Neural cell (in vitro differentiated cells): ENCODE data around the gene CACNA1C. TPM values are rescaled to one million over a fixed set of nuclear protein-coding genes. Genes with fewer than 3 reads are reported as not detected.

Experiments
- H2AFZ ChIP-seq: fragments of 200-600, 300-800 bp; sonication (generic), shearing (Covaris generic); 2 replicates; pipeline ENCODE4 v1.6.0; 2014; ENCODE audit warnings: low read depth, mild to moderate bottlenecking, antibody characterized with exemption, low read length, moderate library complexity
- H3F3A ChIP-seq: fragments of 200-600 bp; shearing (Covaris generic); 2 replicates; pipeline ENCODE4 v1.6.1; 2016; ENCODE audit warnings: mild to moderate bottlenecking, moderate library complexity, mixed read lengths, antibody characterized with exemption, low read length; ENCODE audit not compliant: insufficient read depth, poor library complexity, severe bottlenecking
- H3K27ac ChIP-seq: fragments of 200-600, 300-800 bp; sonication (generic), shearing (Covaris generic); 2 replicates; pipeline ENCODE4 v1.5.1; 2014; ENCODE audit warnings: mild to moderate bottlenecking, low read length, moderate library complexity
- H3K27me3 ChIP-seq: fragments of 300-800, 200-600 bp; sonication (generic), shearing (Covaris generic); 2 replicates; pipeline ENCODE4 v1.6.0; 2014; ENCODE audit warnings: mild to moderate bottlenecking, low read depth, low read length, moderate library complexity; ENCODE audit not compliant: insufficient read depth
- H3K36me3 ChIP-seq: fragments of 300-800, 200-600 bp; sonication (generic), shearing (Covaris generic); 2 replicates; pipeline ENCODE4 v1.5.1; 2014; ENCODE audit warnings: mild to moderate bottlenecking, antibody characterized with exemption, low read length, moderate library complexity; ENCODE audit not compliant: insufficient read depth
- H3K4me2 ChIP-seq: fragments of 300-800, 200-600 bp; sonication (generic), shearing (Covaris generic); 2 replicates; pipeline ENCODE4 v1.6.0; 2014; ENCODE audit warnings: mild to moderate bottlenecking, low read length
- H3K4me3 ChIP-seq: fragments of 300-800, 200-600 bp; sonication (generic), shearing (Covaris generic); 2 replicates; pipeline ENCODE4 v1.5.1; 2014; ENCODE audit warnings: mild to moderate bottlenecking, low read length, moderate library complexity
- H3K79me2 ChIP-seq: fragments of 200-600 bp; shearing (Covaris generic); replicated peaks from 2 replicates; pipeline ENCODE4 v1.6.0; 2014; ENCODE audit warnings: mild to moderate bottlenecking, low read length, moderate library complexity; ENCODE audit not compliant: insufficient read depth
- H3K9ac ChIP-seq: fragments of 300-800, 200-600 bp; sonication (generic), shearing (Covaris generic); 2 replicates; pipeline ENCODE4 v1.6.1; 2016; ENCODE audit warnings: mild to moderate bottlenecking, low read length, mixed read lengths
- H3K9me2 ChIP-seq: fragments of 200-600 bp; shearing (Covaris generic); 2 replicates; pipeline ENCODE4 v1.6.1; 2016; ENCODE audit warnings: mild to moderate bottlenecking, low read length, mixed read lengths; ENCODE audit not compliant: insufficient read depth
- H3K9me3 ChIP-seq: fragments of 200-600, 300-800 bp; sonication (generic), shearing (Covaris generic); 2 replicates; pipeline ENCODE4 v1.6.1; 2016; ENCODE audit warnings: mild to moderate bottlenecking, mixed run types, low read length, moderate library complexity, mixed read lengths
- H4K20me1 ChIP-seq: fragments of 200-600 bp; shearing (Covaris generic); 2 replicates; pipeline ENCODE4 v1.6.1; 2016; ENCODE audit warnings: mild to moderate bottlenecking, mixed run types; ENCODE audit not compliant: insufficient read depth
- EP300 ChIP-seq: fragments of 450-650 bp; conservative IDR thresholded peaks from 2 replicates; pipeline ENCODE4 v1.6.1; 2014; ENCODE audit warnings: antibody characterized with exemption, mild to moderate bottlenecking, moderate library complexity; ENCODE audit not compliant: poor library complexity, severe bottlenecking
- EZH2 ChIP-seq: fragments of 200-600, 300-800 bp; shearing (Covaris generic), sonication (generic); IDR thresholded peaks from 2 replicates; pipeline ENCODE4 v1.6.1; 2014; ENCODE audit warnings: antibody characterized with exemption, low read length, borderline replicate concordance, mild to moderate bottlenecking; ENCODE audit not compliant: insufficient read depth, poor library complexity, severe bottlenecking
- MXI1 ChIP-seq: fragments of 450-650 bp; conservative IDR thresholded peaks from 2 replicates; pipeline ENCODE4 v1.6.1; 2014; ENCODE audit warnings: antibody characterized with exemption, mild to moderate bottlenecking; ENCODE audit not compliant: poor library complexity, severe bottlenecking
- POLR2AphosphoS5 ChIP-seq: IDR thresholded peaks from 2 replicates; pipeline ENCODE4 v1.6.1; 2012
- RAD21 ChIP-seq: fragments of 450-650 bp; conservative IDR thresholded peaks from 2 replicates; pipeline ENCODE4 v1.6.1; 2014; ENCODE audit warnings: antibody characterized with exemption, mild to moderate bottlenecking, moderate library complexity
- REST ChIP-seq: IDR thresholded peaks from 2 replicates; pipeline ENCODE4 v1.6.1; 2012; ENCODE audit warnings: borderline replicate concordance
- SMC3 ChIP-seq: fragments of 450-650 bp; conservative IDR thresholded peaks from 2 replicates; pipeline ENCODE4 v1.6.1; 2014; ENCODE audit warnings: antibody characterized with exemption, mild to moderate bottlenecking, moderate library complexity; ENCODE audit not compliant: poor library complexity
- TAF1 ChIP-seq: IDR thresholded peaks from 2 replicates; pipeline ENCODE4 v1.6.1; 2012; ENCODE audit warnings: low read depth
- polyA plus RNA-seq: library from polyadenylated mRNA; depleted of rRNA; stranded (reverse); fragments of >200 nt; gene quantifications from 2 replicates; pipeline ENCODE4 v1.2.3, GENCODE V29; 2014
- TF ChIP-seq, protein P1 (sequence below): fragments of 450-650 bp; IDR thresholded peaks from 2 replicates; pipeline ENCODE4 v1.5.1; 2014; ENCODE audit warnings: antibody characterized with exemption, mild to moderate bottlenecking, moderate library complexity; ENCODE audit not compliant: poor library complexity, severe bottlenecking

Gene CACNA1C
- polyA plus RNA-seq, 1 donor from 2014 or later, result 9.7 TPM

DNA sequence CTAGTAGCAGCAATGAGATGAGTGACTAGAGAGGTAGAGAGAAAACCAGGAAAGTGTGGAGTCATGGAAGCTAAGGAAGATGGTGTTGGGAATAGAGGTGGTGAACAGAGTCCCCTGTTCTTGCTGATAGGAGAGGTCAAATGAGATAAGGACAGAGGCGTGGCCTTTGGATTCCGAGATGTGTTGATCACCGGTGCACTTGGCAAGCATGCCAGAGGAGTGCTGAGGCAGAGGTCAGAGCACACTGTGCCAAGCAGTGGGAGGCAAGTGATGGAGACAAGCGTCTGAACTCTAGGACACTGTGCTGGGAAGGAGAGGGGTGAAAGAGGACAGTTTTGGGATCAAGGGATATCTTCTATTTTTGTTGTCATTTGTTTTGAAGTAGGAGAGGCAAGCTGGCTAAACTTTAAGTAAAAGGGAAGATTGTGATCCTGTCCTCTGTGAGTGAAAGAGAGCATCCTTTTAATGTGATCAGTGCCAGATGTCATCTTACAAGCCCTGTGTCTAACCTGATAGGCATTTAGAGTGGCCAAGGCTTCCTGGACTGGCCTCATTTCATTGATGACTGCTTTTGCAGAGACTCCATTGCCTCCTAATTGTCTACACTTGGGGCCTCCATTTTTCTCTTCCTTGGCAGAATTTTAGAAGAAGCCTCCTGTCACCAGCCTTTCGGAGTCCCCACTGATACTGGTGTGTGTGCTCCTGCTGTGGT lies 336.4 kb downstream of the CACNA1C start:
- Histone ChIP-seq H3K27ac (no peak overlapping the region), H3K9me2 (no peaks in the 10 kb centered on the region), H4K20me1 (no peaks in the 10 kb centered on the region), H3K9ac (no peak overlapping the region), H3K9me3 (no peaks in the 10 kb centered on the region), H3F3A (no peaks in the 10 kb centered on the region), H3K4me3 (no peak overlapping the region), H3K4me2 (no peak overlapping the region), H3K27me3 (no peaks in the 10 kb centered on the region), H2AFZ (no peak overlapping the region), H3K36me3 (no peaks in the 10 kb centered on the region), H3K79me2 (no peaks in the 10 kb centered on the region)
- TF ChIP-seq TAF1 (no peak), EP300 (no peak), SMC3 (no peak), RAD21 (no peak), POLR2AphosphoS5 (no peak), MXI1 (no peak), EZH2 (no peak), REST (no peak)
- TF ChIP-seq, protein P1, sequence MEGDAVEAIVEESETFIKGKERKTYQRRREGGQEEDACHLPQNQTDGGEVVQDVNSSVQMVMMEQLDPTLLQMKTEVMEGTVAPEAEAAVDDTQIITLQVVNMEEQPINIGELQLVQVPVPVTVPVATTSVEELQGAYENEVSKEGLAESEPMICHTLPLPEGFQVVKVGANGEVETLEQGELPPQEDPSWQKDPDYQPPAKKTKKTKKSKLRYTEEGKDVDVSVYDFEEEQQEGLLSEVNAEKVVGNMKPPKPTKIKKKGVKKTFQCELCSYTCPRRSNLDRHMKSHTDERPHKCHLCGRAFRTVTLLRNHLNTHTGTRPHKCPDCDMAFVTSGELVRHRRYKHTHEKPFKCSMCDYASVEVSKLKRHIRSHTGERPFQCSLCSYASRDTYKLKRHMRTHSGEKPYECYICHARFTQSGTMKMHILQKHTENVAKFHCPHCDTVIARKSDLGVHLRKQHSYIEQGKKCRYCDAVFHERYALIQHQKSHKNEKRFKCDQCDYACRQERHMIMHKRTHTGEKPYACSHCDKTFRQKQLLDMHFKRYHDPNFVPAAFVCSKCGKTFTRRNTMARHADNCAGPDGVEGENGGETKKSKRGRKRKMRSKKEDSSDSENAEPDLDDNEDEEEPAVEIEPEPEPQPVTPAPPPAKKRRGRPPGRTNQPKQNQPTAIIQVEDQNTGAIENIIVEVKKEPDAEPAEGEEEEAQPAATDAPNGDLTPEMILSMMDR, result no peak

DNA sequence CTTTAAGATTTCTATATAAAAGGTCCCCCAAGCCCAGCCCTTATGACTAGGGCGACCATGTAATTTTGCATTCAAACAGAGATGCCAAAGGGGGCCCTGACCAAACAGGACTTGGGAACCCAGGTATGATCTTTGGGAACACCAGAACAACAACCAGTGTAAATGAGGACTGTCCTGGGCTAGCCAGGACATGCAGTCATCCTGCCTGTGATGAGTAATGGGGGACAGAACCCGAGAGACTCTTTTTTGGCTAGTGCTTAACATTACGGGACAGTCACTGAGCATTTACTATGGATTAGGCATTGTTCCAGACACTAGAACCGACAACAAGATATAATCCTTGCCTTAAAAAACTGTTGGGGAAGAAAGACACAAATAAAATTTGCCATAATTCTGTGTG lies 337.3 kb downstream of the CACNA1C start:
- Histone ChIP-seq H3K27ac (no peak overlapping the region), H3K27me3 (no peaks in the 10 kb centered on the region), H3K36me3 (no peaks in the 10 kb centered on the region), H4K20me1 (no peaks in the 10 kb centered on the region), H3K4me3 (no peak overlapping the region), H3K9me3 (no peaks in the 10 kb centered on the region), H3K9ac (no peak overlapping the region), H3K4me2 (no peak overlapping the region), H2AFZ (no peak overlapping the region), H3F3A (no peaks in the 10 kb centered on the region), H3K9me2 (no peaks in the 10 kb centered on the region), H3K79me2 (no peaks in the 10 kb centered on the region)
- TF ChIP-seq MXI1, result no peak
- TF ChIP-seq, protein P1, result no peak
- no peak for TF ChIP-seq EP300
- TF ChIP-seq SMC3, result no peak
- TF ChIP-seq POLR2AphosphoS5, result no peak
- TF ChIP-seq EZH2, result no peak
- no peak for TF ChIP-seq TAF1
- TF ChIP-seq REST, result no peak
- no peak for TF ChIP-seq RAD21
